Type B pancreatic cell (in vitro differentiated cells): Measurements from ENCODE around the gene APOC1. TPM values are rescaled to one million over a fixed set of nuclear protein-coding genes. Genes with fewer than 3 reads are reported as not detected.
"Not testable (repeated sequence)": the region's sequence is repeated elsewhere in the genome, so short reads cannot be mapped to it uniquely, and the experiment has no call there.

Experiments used
- DNase-seq: peaks from one replicate; pipeline ENCODE4 v3.0.0; 2021; ENCODE audit warnings: mixed read lengths; ENCODE audit not compliant: unreplicated experiment; ENCODE audit errors: extremely low spot score
- H3K27ac Mint-ChIP-seq: 2 replicates; pipeline ENCODE4 v1.8.0; 2021; ENCODE audit warnings: mild to moderate bottlenecking, mixed read lengths
- H3K27me3 Mint-ChIP-seq: 2 replicates; pipeline ENCODE4 v1.8.0; 2021; ENCODE audit warnings: mixed read lengths
- H3K36me3 Mint-ChIP-seq: 2 replicates; pipeline ENCODE4 v1.8.0; 2021; ENCODE audit warnings: mixed read lengths
- H3K4me1 Mint-ChIP-seq: one replicate; pipeline ENCODE4 v1.8.0; 2021; ENCODE audit warnings: mixed read lengths; ENCODE audit not compliant: unreplicated experiment
- H3K4me3 Mint-ChIP-seq: 2 replicates; pipeline ENCODE4 v1.8.0; 2021; ENCODE audit warnings: mild to moderate bottlenecking, mixed read lengths
- H3K9me3 Mint-ChIP-seq: 2 replicates; pipeline ENCODE4 v1.8.0; 2021; ENCODE audit warnings: mixed read lengths
- CTCF ChIP-seq: fragments of 200-600 bp; sonication (generic); conservative IDR thresholded peaks from 2 replicates; pipeline ENCODE4 v1.5.0; 2021; ENCODE audit warnings: antibody characterized with exemption, mild to moderate bottlenecking
- total RNA-seq: library from RNA; stranded (reverse); gene quantifications from 2 replicates; pipeline ENCODE4 v1.2.1, GENCODE V29; 2021; ENCODE audit warnings: low replicate concordance

APOC1 gene
- total RNA-seq, 1 donor from 2014 or later, result 76.3 TPM

- peaks cover 5% of the 10 kb centered on the region for H3K36me3 Mint-ChIP-seq
- peak overlapping the region; percentile 53 for H3K27ac Mint-ChIP-seq
- no peak for TF ChIP-seq CTCF
- no peak for DNase-seq
- peaks cover 14% of the 10 kb centered on the region for H3K4me1 Mint-ChIP-seq
- H3K27me3 Mint-ChIP-seq, result no peaks in the 10 kb centered on the region
- H3K4me3 Mint-ChIP-seq, result no peak overlapping the region
- no peaks in the 10 kb centered on the region for H3K9me3 Mint-ChIP-seq
Measured at GRCh38 chr19:44878120-44878865, 36.1 kb upstream of the APOC1 start.

DNA sequence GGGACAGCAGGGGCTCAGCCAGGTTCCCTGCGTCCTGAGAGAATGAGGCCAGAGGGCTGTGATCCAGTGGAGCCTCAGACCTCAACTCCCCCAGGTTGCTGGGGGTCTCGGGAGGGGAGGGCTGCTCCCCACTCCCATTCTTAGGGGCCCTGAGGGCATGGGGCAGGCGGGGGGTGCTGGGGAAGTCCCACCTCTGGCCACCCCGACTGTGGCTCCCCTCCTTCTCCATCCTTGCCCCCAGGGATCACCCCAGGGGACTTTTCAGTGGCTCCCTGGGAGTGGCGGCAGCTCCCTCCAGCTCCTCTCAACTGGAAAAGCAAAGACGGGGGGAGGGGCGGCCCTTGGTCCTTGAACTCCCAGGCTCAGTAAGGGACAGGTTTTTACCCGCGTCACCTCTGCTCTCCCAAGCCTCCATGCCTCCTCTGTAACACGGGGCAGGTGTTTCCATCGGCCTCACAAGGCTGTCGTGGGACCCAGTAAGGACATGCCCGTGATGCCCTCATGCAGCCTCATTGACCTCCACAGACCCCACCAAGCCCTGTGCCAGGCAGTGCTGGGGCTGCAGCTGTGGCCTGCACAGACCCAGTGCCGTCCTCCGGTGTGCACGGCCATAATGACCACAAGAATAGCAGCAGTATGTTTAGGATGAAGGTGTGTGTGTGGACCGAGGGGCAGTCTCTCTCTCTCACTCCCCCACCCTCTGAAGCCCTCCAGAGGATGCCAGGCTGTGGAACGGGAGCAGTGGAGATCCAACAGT lies 34.9 kb upstream of the APOC1 start:
- DNase-seq, result no peak
- no peak for TF ChIP-seq CTCF
- Mint-ChIP-seq H3K4me3 (no peak overlapping the region), H3K27me3 (no peaks in the 10 kb centered on the region), H3K27ac (peak overlapping the region; percentile 71), H3K36me3 (peaks cover 7% of the 10 kb centered on the region), H3K9me3 (no peaks in the 10 kb centered on the region), H3K4me1 (peaks cover 15% of the 10 kb centered on the region)

DNA sequence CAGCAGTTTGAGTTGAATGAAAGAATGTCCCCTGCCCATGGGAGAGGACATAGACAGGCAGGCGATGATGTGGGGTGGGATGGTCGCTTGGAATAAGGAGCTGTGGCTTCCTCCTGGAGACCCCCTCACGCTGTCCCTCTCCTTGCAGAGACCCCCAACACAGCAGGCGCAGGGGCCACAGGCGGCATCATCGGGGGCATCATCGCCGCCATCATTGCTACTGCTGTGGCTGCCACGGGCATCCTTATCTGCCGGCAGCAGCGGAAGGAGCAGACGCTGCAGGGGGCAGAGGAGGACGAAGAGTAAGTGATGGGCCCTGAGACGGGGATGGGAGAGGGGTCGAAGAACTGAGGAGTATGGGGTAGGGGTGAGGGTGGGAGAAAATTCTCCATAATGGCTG lies 32.3 kb upstream of the APOC1 start:
- TF ChIP-seq CTCF, result no peak
- H3K4me3 Mint-ChIP-seq, result no peak overlapping the region
- peaks cover 9% of the 10 kb centered on the region for H3K36me3 Mint-ChIP-seq
- no peaks in the 10 kb centered on the region for H3K27me3 Mint-ChIP-seq
- H3K27ac Mint-ChIP-seq, result peak overlapping the region; percentile 48
- H3K9me3 Mint-ChIP-seq, result no peaks in the 10 kb centered on the region
- no peak for DNase-seq
- H3K4me1 Mint-ChIP-seq, result peaks cover 7% of the 10 kb centered on the region

GRCh38 chr19:44882619-44883397 lies 31.6 kb upstream of the APOC1 start:
- H3K27me3 Mint-ChIP-seq, H3K4me1 Mint-ChIP-seq, DNase-seq, H3K4me3 Mint-ChIP-seq, H3K27ac Mint-ChIP-seq, H3K9me3 Mint-ChIP-seq: not testable (repeated sequence)
- H3K36me3 Mint-ChIP-seq, result peaks cover 13% of the 10 kb centered on the region

GRCh38 chr19:44883922-44884321 lies 30.5 kb upstream of the APOC1 start:
- no peak for DNase-seq
- H3K9me3 Mint-ChIP-seq, result no peaks in the 10 kb centered on the region
- TF ChIP-seq CTCF, result no peak
- peaks cover 14% of the 10 kb centered on the region for H3K36me3 Mint-ChIP-seq
- no peak overlapping the region for H3K4me3 Mint-ChIP-seq
- H3K27ac Mint-ChIP-seq, result peak overlapping the region; percentile 70
- no peaks in the 10 kb centered on the region for H3K27me3 Mint-ChIP-seq
- H3K4me1 Mint-ChIP-seq, result peaks cover 4% of the 10 kb centered on the region
